ENCODE measurements around the gene HOXA6.

Gene HOXA6

GRCh38 chr7:27113991-27114769, 33.4 kb downstream of the HOXA6 start:
- H3K4me3 ChIP-seq (ENCODE audit: low read depth, low read length), result no peak overlapping the region
- no peak for TF ChIP-seq CTCF (conservative IDR thresholded peaks at IDR 0.05; ENCODE audit: low read depth, low read length)
- DNase-seq (ENCODE audit: low read depth), result no peak

DNA sequence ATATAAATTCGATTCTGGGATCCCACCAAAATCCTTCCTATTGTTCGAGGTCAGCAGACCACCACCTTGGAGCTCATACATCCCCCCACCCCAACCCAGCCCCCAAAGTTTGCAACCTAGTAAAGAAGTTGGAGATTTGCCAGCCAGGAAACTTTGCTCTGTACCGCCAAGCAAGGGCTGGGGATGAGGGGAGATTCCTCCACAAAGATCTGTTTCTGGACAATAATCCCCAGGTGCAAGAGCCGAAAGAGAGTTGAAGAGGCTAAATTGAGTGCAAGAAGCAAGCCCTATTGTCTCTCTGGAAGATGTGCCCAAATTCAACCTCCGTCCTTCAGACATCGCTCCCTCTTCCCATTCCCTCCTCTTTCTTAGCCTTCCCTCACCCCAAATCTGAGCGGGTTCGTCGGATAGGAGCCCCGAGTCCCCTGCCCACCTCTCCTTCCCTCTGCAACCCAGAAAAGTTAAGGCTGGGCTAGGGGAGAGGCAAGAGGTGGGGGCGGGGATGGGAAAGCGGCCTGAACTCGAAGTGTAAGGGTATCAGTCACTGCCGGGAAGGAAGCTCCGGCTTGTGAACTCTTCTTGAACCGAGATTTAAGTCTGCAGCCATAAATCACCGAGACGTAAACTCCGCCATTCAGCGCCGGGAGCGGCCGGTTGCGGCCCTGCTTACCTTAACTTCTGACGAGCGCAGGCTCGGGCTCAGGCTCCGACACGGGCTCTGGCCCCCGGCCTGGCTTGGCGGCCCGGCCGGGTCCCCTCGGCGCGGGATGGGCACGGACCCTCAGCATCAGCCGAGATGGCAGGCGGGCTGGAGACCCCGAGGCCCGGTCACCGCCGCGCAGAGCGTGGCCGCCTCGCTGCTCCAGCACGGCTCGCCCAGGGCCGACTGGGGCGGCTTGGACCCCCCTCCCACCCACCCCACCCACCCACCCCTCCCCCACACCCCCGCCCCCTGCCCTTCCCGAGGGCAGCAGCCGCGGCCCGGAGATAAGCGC, 34.3 kb downstream of the HOXA6 start:
- no peak for TF ChIP-seq CTCF (conservative IDR thresholded peaks at IDR 0.05; ENCODE audit: low read depth, low read length)
- H3K4me3 ChIP-seq (ENCODE audit: low read depth, low read length), result no peak overlapping the region
- DNase-seq (ENCODE audit: low read depth), result no peak

- no peak overlapping the region for H3K4me3 ChIP-seq (ENCODE audit: low read depth, low read length)
- DNase-seq (ENCODE audit: low read depth), result no peak
- no peak for TF ChIP-seq CTCF (conservative IDR thresholded peaks at IDR 0.05; ENCODE audit: low read depth, low read length)
Measured at GRCh38 chr7:27112361-27112760, 35.2 kb downstream of the HOXA6 start.

GRCh38 chr7:27111751-27112277, 35.8 kb downstream of the HOXA6 start:
- no peak for DNase-seq (ENCODE audit: low read depth)
- TF ChIP-seq CTCF (conservative IDR thresholded peaks at IDR 0.05; ENCODE audit: low read depth, low read length), result no peak
- no peak overlapping the region for H3K4me3 ChIP-seq (ENCODE audit: low read depth, low read length)

GRCh38 chr7:27111042-27111750, 36.4 kb downstream of the HOXA6 start:
- DNase-seq (ENCODE audit: low read depth), result no peak
- no peak overlapping the region for H3K4me3 ChIP-seq (ENCODE audit: low read depth, low read length)
- TF ChIP-seq CTCF (conservative IDR thresholded peaks at IDR 0.05; ENCODE audit: low read depth, low read length), result no peak

- no peak for TF ChIP-seq CTCF (conservative IDR thresholded peaks at IDR 0.05; ENCODE audit: low read depth, low read length)
- DNase-seq (ENCODE audit: low read depth), result no peak
- H3K4me3 ChIP-seq (ENCODE audit: low read depth, low read length), result no peak overlapping the region
Measured at GRCh38 chr7:27110186-27111031, 37.2 kb downstream of the HOXA6 start.

Data from choroid plexus epithelial cell (primary cell).